Upper lobe of left lung (tissue), 6 donors: Measurements from ENCODE around the gene FAM3A. TPM values are rescaled to one million over a fixed set of nuclear protein-coding genes. Genes with fewer than 3 reads are reported as not detected.

Experiments
- ATAC-seq, 2 donors: fragments of 200-7000 bp; cut with Tn5 transposase; one replicate each; pipeline ENCODE4 v1.9.1; 2022; ENCODE audit warnings: mild to moderate bottlenecking in 2 of 2, moderate library complexity in 2 of 2; ENCODE audit not compliant: low FRiP score in 2 of 2
- DNase-seq, 2 donors: peaks; one replicate each; pipeline ENCODE4 v3.0.0-alpha.2; 2019 to 2020
- H3K27ac ChIP-seq, 4 donors: fragments of 200-600 bp; sonication (generic); one replicate each; pipeline ENCODE4 v1.5.1; 2016 to 2019
- H3K27me3 ChIP-seq, 4 donors: fragments of 200-600 bp; sonication (generic); one replicate each; pipeline ENCODE4 v1.5.1; 2017 to 2019
- H3K36me3 ChIP-seq, 4 donors: fragments of 200-600 bp; sonication (generic); one replicate each; pipeline ENCODE4 v1.5.1; 2016 to 2019
- H3K4me1 ChIP-seq, 4 donors: fragments of 200-600 bp; sonication (generic); one replicate each; pipeline ENCODE4 v1.5.1; 2018 to 2019
- H3K4me3 ChIP-seq, 4 donors: fragments of 200-600 bp; sonication (generic); one replicate each; pipeline ENCODE4 v1.5.1; 2017 to 2019; ENCODE audit warnings: mild to moderate bottlenecking in 2 of 4, moderate library complexity in 1 of 4
- H3K9me3 ChIP-seq, 4 donors: fragments of 200-600 bp; sonication (generic); one replicate each; pipeline ENCODE4 v1.5.1; 2018 to 2019
- CTCF ChIP-seq, 6 experiments: fragments of 450-650 bp in 4 of 6; fragments of 200-600 bp in 2 of 6; sonication (generic) in 2 of 6; IDR thresholded peaks; one replicate each; pipeline ENCODE4 v1.5.1; 2016 to 2019; ENCODE audit warnings: antibody characterized with exemption in 6 of 6
- EP300 ChIP-seq, 4 donors: sonication (generic); formaldehyde crosslinking; IDR thresholded peaks; one replicate each; pipeline ENCODE4 v1.5.1; 2017; ENCODE audit warnings: antibody characterized with exemption in 4 of 4, control low read depth in 2 of 4
- POLR2A ChIP-seq, 4 donors: fragments of 450-650 bp; IDR thresholded peaks; one replicate each; pipeline ENCODE4 v1.5.1; 2016 to 2017; ENCODE audit warnings: antibody characterized with exemption in 4 of 4, mild to moderate bottlenecking in 2 of 4
- POLR2AphosphoS5 ChIP-seq, 2 donors: sonication (generic); formaldehyde crosslinking; IDR thresholded peaks; one replicate each; pipeline ENCODE4 v1.5.1; 2017; ENCODE audit warnings: antibody characterized with exemption in 2 of 2
- WGBS, 2 donors: methylation state at CpG; one replicate each; pipeline ENCODE4 v1.1.5; 2017 to 2018; 5-methylcytosine and 5-hydroxymethylcytosine counted together
- total RNA-seq, 6 donors: library from RNA; depleted of rRNA in 4 of 6; stranded (reverse); fragments of >200 nt in 4 of 6; gene quantifications; one replicate each; pipeline versions ENCODE4 v1.1.0 to v1.2.1, GENCODE V29; 2016 to 2021
- donor health status: DM: no; HTN: no; CAD: no; lungs with moderate emphysema.
- donor health status: DM: no; HTN: yes; CAD: no; lungs with severe emphysema.

The FAM3A gene
- total RNA-seq, 6 donors from 2014 or later, result 41.0 to 67.1 (median 49.3) TPM

GRCh38 chrX:154490414-154491083 lies 25.5 kb downstream of the FAM3A start, which contains the start of gene SLC10A3:
Gene SLC10A3 (minus strand): TSS chrX:154490629. CDS start chrX:154488940, 1,689 bp downstream.
- WGBS, 2 donors, result 38% methylated on average over 41 of the region's 71 CpGs; no CpG with 5 or more reads in 1 of the 2 donors
- Histone ChIP-seq H3K27ac (peak within 1 kb of the TSS; percentile 88 to 93 (median 92)), H3K36me3 (peaks cover 0 to 9% (median 2%) of the 10 kb centered on the region in 4 donors), H3K4me3 (peak within 1 kb of the TSS; percentile 22 to 74 (median 60)), H3K27me3 (no peaks in the 10 kb centered on the region), H3K9me3 (no peaks in the 10 kb centered on the region), H3K4me1 (peaks cover 5 to 40% (median 11%) of the 10 kb centered on the region in 4 donors)
- DNase-seq (peak; percentile 93 to 98), ATAC-seq (peak; percentile 92 to 95)
- TF ChIP-seq CTCF (IDR thresholded peaks at IDR 0.05) (peak in 1 of 6 experiments; percentile 16), POLR2AphosphoS5 (IDR thresholded peaks at IDR 0.05) (peak; percentile 70 to 85), EP300 (IDR thresholded peaks at IDR 0.05) (no peak), POLR2A (IDR thresholded peaks at IDR 0.05) (peak in 3 of 4 donors; percentile 50 to 96 (median 83))

- peak overlapping the region; percentile 88 to 93 (median 92) for H3K27ac ChIP-seq
- WGBS, 2 donors, result 0 to 30% methylated on average over 1 to 19 of the region's 19 CpGs
- ATAC-seq (peak in 1 of 2 donors; percentile 30), DNase-seq (no peak)
- H3K36me3 ChIP-seq, result peaks cover 0 to 9% (median 2%) of the 10 kb centered on the region in 4 donors
- peaks cover 5 to 46% (median 16%) of the 10 kb centered on the region in 4 donors for H3K4me1 ChIP-seq
- no peaks in the 10 kb centered on the region for H3K27me3 ChIP-seq
- H3K4me3 ChIP-seq, result peak overlapping the region; percentile 22 to 74 (median 60)
- H3K9me3 ChIP-seq, result no peaks in the 10 kb centered on the region
- TF ChIP-seq POLR2AphosphoS5 (IDR thresholded peaks at IDR 0.05) (no peak), POLR2A (IDR thresholded peaks at IDR 0.05) (no peak), EP300 (IDR thresholded peaks at IDR 0.05) (no peak), CTCF (IDR thresholded peaks at IDR 0.05) (no peak)
Measured at GRCh38 chrX:154490021-154490413, 26.0 kb downstream of the FAM3A start.

- TF ChIP-seq POLR2A (IDR thresholded peaks at IDR 0.05), result no peak
- no peak for TF ChIP-seq EP300 (IDR thresholded peaks at IDR 0.05)
- no peak for TF ChIP-seq CTCF (IDR thresholded peaks at IDR 0.05)
- TF ChIP-seq POLR2AphosphoS5 (IDR thresholded peaks at IDR 0.05), result no peak
- Histone ChIP-seq H3K27ac (peak overlapping the region in 3 of 4 donors; percentile 88 to 93 (median 90)), H3K27me3 (no peaks in the 10 kb centered on the region), H3K9me3 (no peaks in the 10 kb centered on the region), H3K4me3 (peak overlapping the region in 3 of 4 donors; percentile 52 to 74 (median 67)), H3K36me3 (peaks cover 0 to 13% (median 2%) of the 10 kb centered on the region in 4 donors), H3K4me1 (peaks cover 5 to 50% (median 17%) of the 10 kb centered on the region in 4 donors)
- 82% methylated on average over 4 of the region's 4 CpGs; no CpG with 5 or more reads in 1 of the 2 donors for WGBS, 2 donors
- ATAC-seq (no peak), DNase-seq (no peak)
Measured at GRCh38 chrX:154489182-154489581, 26.9 kb downstream of the FAM3A start.

GRCh38 chrX:154488336-154489075 lies 27.5 kb downstream of the FAM3A start:
- peaks cover 0 to 17% (median 2%) of the 10 kb centered on the region in 4 donors for H3K36me3 ChIP-seq
- TF ChIP-seq EP300 (IDR thresholded peaks at IDR 0.05) (no peak), POLR2A (IDR thresholded peaks at IDR 0.05) (no peak), POLR2AphosphoS5 (IDR thresholded peaks at IDR 0.05) (no peak), CTCF (IDR thresholded peaks at IDR 0.05) (no peak)
- H3K9me3 ChIP-seq, result no peaks in the 10 kb centered on the region
- WGBS, 2 donors, result 91 to 96% methylated on average over 6 to 20 of the region's 20 CpGs
- ATAC-seq (no peak), DNase-seq (no peak)
- peaks cover 5 to 50% (median 17%) of the 10 kb centered on the region in 4 donors for H3K4me1 ChIP-seq
- no peaks in the 10 kb centered on the region for H3K27me3 ChIP-seq
- H3K4me3 ChIP-seq, result no peak overlapping the region
- H3K27ac ChIP-seq, result no peak overlapping the region
